ENCODE results near the gene EIF2AK2. TPM values are rescaled to one million over a fixed set of nuclear protein-coding genes. Genes with fewer than 3 reads are reported as not detected.
A peak's percentile ranks its signal among the peaks of the same experiment; 100 is the strongest.

Gene EIF2AK2
- polyA plus RNA-seq, 6 donors from 2014 or later, result 15.7 to 36.3 (median 22.1) TPM

DNA sequence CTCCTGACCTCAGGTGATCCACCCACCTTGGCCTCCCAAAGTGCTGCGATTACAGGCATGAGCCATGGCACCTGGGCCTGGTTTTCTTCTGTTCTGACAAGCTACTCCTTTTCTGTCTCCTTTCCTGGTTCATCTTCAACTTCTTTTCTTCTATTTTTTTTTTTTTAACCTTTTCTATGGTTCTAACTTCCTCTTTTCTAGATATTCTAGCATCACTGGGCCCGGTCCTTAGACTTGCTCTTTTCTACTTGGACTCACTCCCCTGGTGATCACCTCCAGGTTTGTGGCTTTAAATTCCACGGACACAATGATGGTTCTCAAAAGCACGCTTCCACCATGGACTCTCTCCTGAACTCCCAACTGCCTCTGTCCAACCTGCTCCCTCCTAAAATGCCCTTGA is 2.0 kb downstream of the EIF2AK2 start:
- Mint-ChIP-seq H3K27ac (peak overlapping the region in 4 of 6 donors; percentile 79 to 92 (median 85)), H3K4me3 (peak overlapping the region; percentile 87 to 98 (median 92)), H3K36me3 (peaks cover 0 to 17% of the 10 kb centered on the region in 2 donors), H3K4me1 (peaks cover 37 to 52% (median 37%) of the 10 kb centered on the region in 3 donors), H3K27me3 (no peaks in the 10 kb centered on the region), H3K9me3 (peaks cover 0 to 4% (median 0%) of the 10 kb centered on the region in 7 donors)
- ATAC-seq (ENCODE audit: low read depth in 2 of 2), result peak; percentile 38 to 41
- DNase-seq, result peak; percentile 31

DNA sequence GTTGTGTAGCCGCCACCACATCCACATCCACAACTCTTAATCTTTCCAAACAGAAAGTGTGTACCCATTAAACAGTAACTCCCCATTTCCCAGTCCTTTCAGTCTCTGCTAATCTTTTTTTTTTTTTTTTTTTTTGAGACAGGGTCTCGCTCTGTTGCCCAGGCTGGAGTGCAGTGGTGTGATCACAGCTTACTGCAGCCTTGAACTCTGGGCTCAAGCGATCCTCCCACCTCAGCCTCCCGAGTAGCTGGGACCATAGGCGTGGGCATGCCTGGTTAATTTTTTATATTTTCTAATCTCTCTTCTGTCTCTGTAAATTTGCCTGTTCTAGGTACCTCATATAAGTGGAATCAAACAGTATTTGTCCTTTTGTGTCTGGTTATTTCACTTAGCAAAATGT is 3.6 kb downstream of the EIF2AK2 start:
- H3K36me3 Mint-ChIP-seq, result peaks cover 5 to 17% of the 10 kb centered on the region in 2 donors
- no peaks in the 10 kb centered on the region for H3K27me3 Mint-ChIP-seq
- H3K4me1 Mint-ChIP-seq, result peaks cover 40 to 49% (median 47%) of the 10 kb centered on the region in 3 donors
- no peak for DNase-seq
- no peak overlapping the region for H3K4me3 Mint-ChIP-seq
- ATAC-seq (ENCODE audit: low read depth in 2 of 2), result no peak
- peaks cover 0 to 4% (median 0%) of the 10 kb centered on the region in 7 donors for H3K9me3 Mint-ChIP-seq
- peak overlapping the region in 1 of 6 donors; percentile 21 for H3K27ac Mint-ChIP-seq

- H3K27me3 Mint-ChIP-seq, result no peaks in the 10 kb centered on the region
- peaks cover 0 to 4% (median 0%) of the 10 kb centered on the region in 7 donors for H3K9me3 Mint-ChIP-seq
- peak overlapping the region in 1 of 8 donors; percentile 39 for H3K4me3 Mint-ChIP-seq
- DNase-seq, result no peak
- ATAC-seq (ENCODE audit: low read depth in 2 of 2), result peak; percentile 32 to 46
- H3K36me3 Mint-ChIP-seq, result peaks cover 10 to 27% of the 10 kb centered on the region in 2 donors
- peaks cover 23 to 28% (median 26%) of the 10 kb centered on the region in 3 donors for H3K4me1 Mint-ChIP-seq
- peak overlapping the region in 4 of 6 donors; percentile 5 to 45 (median 8) for H3K27ac Mint-ChIP-seq
These were observed 7.0 kb downstream of the EIF2AK2 start for GRCh38 chr2:37149626-37150322.

DNA sequence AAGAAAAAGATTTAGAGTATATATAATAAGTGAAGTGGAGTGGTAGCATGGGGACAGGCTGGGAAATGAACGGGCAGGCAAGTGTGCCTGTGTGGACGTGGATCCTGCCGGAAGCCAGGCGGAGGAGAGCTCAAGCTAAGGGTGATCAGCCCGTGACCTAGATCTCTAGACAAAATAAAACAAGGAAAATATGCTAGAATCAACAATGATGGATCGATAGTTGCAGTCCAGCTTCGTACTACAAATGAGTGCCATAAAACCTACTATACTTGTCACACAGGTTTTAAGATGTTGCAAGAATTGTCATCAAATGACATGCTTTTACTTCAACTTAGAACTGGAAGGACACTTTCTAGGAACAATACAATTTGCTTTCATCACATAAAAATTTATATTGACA is 8.5 kb downstream of the EIF2AK2 start:
- Mint-ChIP-seq H3K4me1 (peaks cover 18 to 22% (median 18%) of the 10 kb centered on the region in 3 donors), H3K27me3 (no peaks in the 10 kb centered on the region), H3K27ac (no peak overlapping the region), H3K4me3 (no peak overlapping the region), H3K9me3 (peaks cover 0 to 4% (median 0%) of the 10 kb centered on the region in 7 donors), H3K36me3 (peaks cover 12 to 24% of the 10 kb centered on the region in 2 donors)
- ATAC-seq (ENCODE audit: low read depth in 2 of 2), result no peak
- DNase-seq, result no peak

GRCh38 chr2:37146062-37146461 is 10.7 kb downstream of the EIF2AK2 start:
- H3K4me3 Mint-ChIP-seq, result no peak overlapping the region
- H3K36me3 Mint-ChIP-seq, result peaks cover 16 to 23% of the 10 kb centered on the region in 2 donors
- H3K9me3 Mint-ChIP-seq, result no peaks in the 10 kb centered on the region
- no peak for DNase-seq
- peaks cover 5 to 12% (median 10%) of the 10 kb centered on the region in 3 donors for H3K4me1 Mint-ChIP-seq
- H3K27me3 Mint-ChIP-seq, result no peaks in the 10 kb centered on the region
- H3K27ac Mint-ChIP-seq, result peak overlapping the region in 1 of 6 donors; percentile 12
- no peak for ATAC-seq (ENCODE audit: low read depth in 2 of 2)

- no peak overlapping the region for H3K27ac Mint-ChIP-seq
- DNase-seq (no peak), ATAC-seq (ENCODE audit: low read depth in 2 of 2) (no peak)
- H3K9me3 Mint-ChIP-seq, result no peaks in the 10 kb centered on the region
- no peaks in the 10 kb centered on the region for H3K27me3 Mint-ChIP-seq
- peaks cover 27 to 31% of the 10 kb centered on the region in 2 donors for H3K36me3 Mint-ChIP-seq
- no peak overlapping the region for H3K4me3 Mint-ChIP-seq
- peaks cover 4 to 5% (median 5%) of the 10 kb centered on the region in 3 donors for H3K4me1 Mint-ChIP-seq
These were observed 12.8 kb downstream of the EIF2AK2 start for GRCh38 chr2:37143974-37144373.

- DNase-seq (no peak), ATAC-seq (ENCODE audit: low read depth in 2 of 2) (no peak)
- peaks cover 0 to 5% (median 4%) of the 10 kb centered on the region in 3 donors for H3K4me1 Mint-ChIP-seq
- H3K9me3 Mint-ChIP-seq, result no peaks in the 10 kb centered on the region
- H3K36me3 Mint-ChIP-seq, result peaks cover 25 to 31% of the 10 kb centered on the region in 2 donors
- no peak overlapping the region for H3K27ac Mint-ChIP-seq
- H3K27me3 Mint-ChIP-seq, result no peaks in the 10 kb centered on the region
- H3K4me3 Mint-ChIP-seq, result no peak overlapping the region
These were observed 14.2 kb downstream of the EIF2AK2 start for GRCh38 chr2:37142546-37142945.

DNA sequence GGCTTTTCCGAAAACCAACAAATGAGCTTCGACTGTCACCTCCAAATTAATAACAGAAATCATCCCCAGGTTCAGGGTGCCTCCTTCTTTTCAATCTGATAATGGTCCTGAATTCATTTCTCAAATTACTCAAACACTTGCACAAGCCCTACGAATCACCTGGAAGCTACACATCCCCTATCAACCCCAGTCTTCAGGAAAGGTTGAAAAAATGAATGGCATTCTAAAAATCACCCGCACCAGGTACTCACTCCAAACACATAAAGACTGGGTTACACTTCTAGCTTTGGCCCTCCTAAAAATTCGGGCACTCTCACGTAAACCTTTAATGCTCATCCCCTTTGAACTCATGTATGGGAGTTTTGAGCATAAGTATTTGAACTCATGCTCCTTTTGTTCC is 23.9 kb downstream of the EIF2AK2 start:
- Mint-ChIP-seq H3K27ac (no peak overlapping the region), H3K9me3 (peaks cover 0 to 3% (median 0%) of the 10 kb centered on the region in 7 donors)
- no peak for DNase-seq

GRCh38 chr2:37125416-37125815 is 31.4 kb downstream of the EIF2AK2 start:
- H3K36me3 Mint-ChIP-seq, result peaks cover 38 to 39% of the 10 kb centered on the region in 2 donors
- DNase-seq (no peak), ATAC-seq (ENCODE audit: low read depth in 2 of 2) (no peak)
- peaks cover 0 to 2% (median 0%) of the 10 kb centered on the region in 7 donors for H3K9me3 Mint-ChIP-seq
- H3K27me3 Mint-ChIP-seq, result no peaks in the 10 kb centered on the region
- no peak overlapping the region for H3K27ac Mint-ChIP-seq
- peak overlapping the region in 1 of 8 donors; percentile 14 for H3K4me3 Mint-ChIP-seq
- H3K4me1 Mint-ChIP-seq, result peaks cover 0 to 6% (median 3%) of the 10 kb centered on the region in 3 donors

More for the DNA sequence above, 23.9 kb downstream of the EIF2AK2 start:
- no peak for ATAC-seq (ENCODE audit: low read depth in 2 of 2)
- Mint-ChIP-seq H3K27me3 (no peaks in the 10 kb centered on the region), H3K36me3 (peaks cover 29 to 51% of the 10 kb centered on the region in 2 donors), H3K4me1 (peaks cover 0 to 11% (median 0%) of the 10 kb centered on the region in 3 donors), H3K4me3 (no peak overlapping the region)

DNA sequence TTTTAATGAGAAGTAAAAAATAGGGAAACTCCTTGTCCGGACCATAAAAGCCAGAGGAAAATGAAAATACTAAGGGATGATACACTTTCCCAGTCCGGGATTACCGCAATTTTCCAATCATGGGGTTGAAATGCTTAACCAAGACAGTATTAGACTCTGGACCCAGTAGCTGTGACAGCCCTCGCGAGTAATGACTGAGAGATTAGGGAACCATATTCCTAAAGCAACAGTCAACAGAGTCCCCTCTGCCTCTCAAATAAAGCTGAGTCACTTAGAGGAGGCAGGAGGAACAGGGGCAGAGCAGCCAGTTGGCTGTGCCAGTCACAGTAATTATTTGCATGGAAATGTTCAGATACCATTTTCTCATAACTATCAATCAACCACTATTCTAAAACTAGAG is 37.6 kb downstream of the EIF2AK2 start:
- no peaks in the 10 kb centered on the region for H3K27me3 Mint-ChIP-seq
- no peaks in the 10 kb centered on the region for H3K4me1 Mint-ChIP-seq
- peaks cover 0 to 2% (median 0%) of the 10 kb centered on the region in 7 donors for H3K9me3 Mint-ChIP-seq
- no peak overlapping the region for H3K4me3 Mint-ChIP-seq
- H3K36me3 Mint-ChIP-seq, result peaks cover 24 to 28% of the 10 kb centered on the region in 2 donors
- ATAC-seq (ENCODE audit: low read depth in 2 of 2), result no peak
- no peak for DNase-seq
- peak overlapping the region in 2 of 6 donors; percentile 15 to 42 for H3K27ac Mint-ChIP-seq

GRCh38 chr2:37117566-37117965 is 39.2 kb downstream of the EIF2AK2 start:
- Mint-ChIP-seq H3K27ac (no peak overlapping the region), H3K27me3 (no peaks in the 10 kb centered on the region), H3K36me3 (peaks cover 24 to 28% of the 10 kb centered on the region in 2 donors), H3K4me1 (no peaks in the 10 kb centered on the region), H3K9me3 (peaks cover 0 to 2% (median 0%) of the 10 kb centered on the region in 7 donors), H3K4me3 (no peak overlapping the region)
- no peak for DNase-seq
- ATAC-seq (ENCODE audit: low read depth in 2 of 2), result no peak

DNA sequence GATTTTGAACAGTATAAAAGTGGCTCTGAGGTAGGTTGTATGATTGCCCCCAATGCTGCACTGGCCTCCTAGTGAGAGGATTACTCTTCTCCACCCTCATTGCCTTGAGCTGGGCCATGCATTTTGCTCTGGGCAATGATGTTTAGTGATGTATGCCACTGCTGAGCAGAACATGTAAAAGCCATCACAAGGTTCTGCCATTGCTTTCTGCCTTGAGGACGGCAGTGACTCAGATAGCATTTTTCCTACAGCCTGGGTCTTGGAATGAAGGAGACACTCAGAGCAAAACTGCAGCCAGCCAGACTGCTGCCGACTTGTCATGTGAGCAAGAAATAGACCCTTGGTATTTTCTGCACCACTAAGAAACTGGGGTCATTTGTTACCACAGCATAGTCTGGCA is 44.8 kb downstream of the EIF2AK2 start:
- H3K27ac Mint-ChIP-seq, result no peak overlapping the region
- ATAC-seq (ENCODE audit: low read depth in 2 of 2) (no peak), DNase-seq (no peak)
- peaks cover 11 to 26% of the 10 kb centered on the region in 2 donors for H3K36me3 Mint-ChIP-seq
- no peak overlapping the region for H3K4me3 Mint-ChIP-seq
- no peaks in the 10 kb centered on the region for H3K9me3 Mint-ChIP-seq
- H3K4me1 Mint-ChIP-seq, result no peaks in the 10 kb centered on the region
- H3K27me3 Mint-ChIP-seq, result no peaks in the 10 kb centered on the region

DNA sequence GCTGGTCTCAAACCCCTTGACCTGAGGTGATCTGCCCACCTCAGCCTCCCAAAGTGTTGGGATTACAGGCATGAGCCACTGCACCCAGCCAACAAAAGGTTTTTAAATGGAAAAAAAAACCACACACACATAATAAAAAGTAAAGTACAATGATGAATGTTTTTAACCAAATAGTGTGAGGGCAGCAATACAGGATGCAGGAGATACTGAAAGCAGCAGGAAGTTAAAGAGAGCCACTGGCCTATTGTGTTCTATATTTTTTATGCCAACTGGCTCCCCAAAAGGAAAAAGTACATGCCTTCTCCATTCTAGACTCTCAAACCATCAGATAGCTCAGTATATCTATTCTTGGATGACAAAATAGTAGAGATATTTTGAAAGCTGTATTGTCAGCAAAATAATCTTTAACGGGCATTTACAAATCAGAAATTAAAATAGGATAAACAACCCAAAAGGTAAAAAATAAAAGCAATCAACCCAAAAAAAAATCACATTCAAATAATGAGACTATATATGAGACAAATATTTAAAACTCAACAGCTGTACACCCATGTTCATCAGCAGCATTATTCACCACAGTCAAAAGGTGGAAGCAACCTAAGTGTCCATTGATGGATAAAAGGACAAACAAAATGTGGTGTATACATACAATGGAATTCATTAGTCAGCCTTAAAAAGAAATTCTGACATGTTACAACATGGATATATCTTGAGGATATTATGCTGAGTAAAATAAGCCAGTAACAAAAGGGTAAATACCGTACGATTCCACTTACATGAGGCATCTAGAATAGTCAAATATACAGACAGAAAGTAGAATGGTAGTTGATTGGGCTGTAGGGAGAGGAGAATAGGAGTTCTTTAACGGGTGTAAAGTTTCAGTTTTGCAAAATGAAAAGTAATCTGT is 46.2 kb downstream of the EIF2AK2 start:
- ATAC-seq (ENCODE audit: low read depth in 2 of 2) (no peak), DNase-seq (no peak)
- Mint-ChIP-seq H3K36me3 (peaks cover 18 to 25% of the 10 kb centered on the region in 2 donors), H3K9me3 (no peaks in the 10 kb centered on the region), H3K4me1 (no peaks in the 10 kb centered on the region), H3K4me3 (no peak overlapping the region), H3K27me3 (no peaks in the 10 kb centered on the region), H3K27ac (peak overlapping the region in 1 of 6 donors; percentile 30)

All from naive B cell (primary cell).